Activated CD8-positive, alpha-beta memory T cell treated with anti-CD3 and anti-CD28 coated beads for 24 hours (primary cell): Measurements from ENCODE around the gene CCIN.
A peak's percentile ranks its signal among the peaks of the same experiment; 100 is the strongest.
"Not testable (repeated sequence)": the region's sequence is repeated elsewhere in the genome, so short reads cannot be mapped to it uniquely, and the experiment has no call there.

Experiments used
- DNase-seq: peaks from one replicate; pipeline ENCODE4 v3.0.0-alpha.2; 2020

Gene CCIN

DNA sequence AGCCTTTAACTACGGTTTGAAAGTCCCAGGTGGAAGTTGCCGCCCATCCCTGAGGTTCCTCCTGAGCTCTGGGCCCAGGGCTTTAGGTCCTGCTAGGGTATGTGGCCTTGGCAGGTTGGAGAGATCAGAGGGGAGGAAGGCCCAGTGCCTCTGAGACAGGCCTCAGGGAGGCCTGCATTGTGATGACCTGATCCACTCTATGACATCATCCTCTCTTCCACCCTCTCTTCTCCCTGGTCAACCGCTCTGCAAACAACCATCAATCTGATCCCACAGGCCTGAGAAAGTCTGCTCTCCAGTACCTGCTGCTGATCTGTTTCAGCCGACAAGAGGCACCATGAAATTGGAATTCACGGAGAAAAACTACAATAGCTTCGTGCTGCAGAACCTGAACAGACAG is at the start of gene CCIN:
Gene CCIN (plus strand): TSS at position 223 of the 400 bp plus-strand sequence. CDS start 115 bp downstream, at position 338.
- no peak for DNase-seq

- no peak for DNase-seq
Measured at GRCh38 chr9:36119476-36119875, 49.7 kb upstream of the CCIN start.

DNA sequence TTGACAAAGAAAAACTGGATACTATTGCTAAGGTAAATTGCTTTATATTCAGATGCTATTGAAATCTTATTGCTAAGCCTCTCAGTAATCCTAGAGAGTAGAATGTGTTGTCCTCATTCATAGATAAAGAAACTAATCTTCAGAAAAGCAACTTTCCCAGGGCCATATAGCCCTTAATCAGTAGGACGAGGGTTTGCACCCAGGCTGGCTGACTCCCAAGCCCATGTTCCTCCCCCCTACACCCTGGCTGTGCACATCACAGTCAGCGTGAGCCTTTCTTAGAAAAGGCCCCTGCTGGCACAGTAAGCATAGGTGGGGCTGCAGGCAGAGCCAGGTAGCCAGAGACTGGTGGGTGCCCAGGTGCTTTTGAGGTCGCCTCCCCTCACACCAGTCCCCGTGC is 48.5 kb upstream of the CCIN start:
- DNase-seq, result no peak

GRCh38 chr9:36121971-36122370 is 47.2 kb upstream of the CCIN start:
- no peak for DNase-seq

DNA sequence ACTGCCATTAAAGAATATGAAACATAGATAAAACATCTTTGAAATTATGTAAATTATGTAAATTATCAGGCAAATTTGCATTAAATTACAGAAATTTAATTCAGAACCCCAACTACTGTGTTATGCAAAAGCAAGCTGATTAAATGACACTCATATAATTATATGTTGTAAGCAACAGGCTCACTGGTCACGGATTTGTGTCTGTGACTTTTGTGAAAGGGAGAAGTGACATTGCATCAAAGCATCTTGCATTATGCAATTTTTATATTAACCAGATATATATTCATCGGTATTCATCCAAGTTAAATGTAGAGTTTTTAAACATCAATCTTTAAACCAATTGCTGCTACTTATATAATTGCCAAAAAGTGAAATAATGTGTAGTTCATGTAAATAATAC is 45.7 kb upstream of the CCIN start:
- DNase-seq, result no peak

DNA sequence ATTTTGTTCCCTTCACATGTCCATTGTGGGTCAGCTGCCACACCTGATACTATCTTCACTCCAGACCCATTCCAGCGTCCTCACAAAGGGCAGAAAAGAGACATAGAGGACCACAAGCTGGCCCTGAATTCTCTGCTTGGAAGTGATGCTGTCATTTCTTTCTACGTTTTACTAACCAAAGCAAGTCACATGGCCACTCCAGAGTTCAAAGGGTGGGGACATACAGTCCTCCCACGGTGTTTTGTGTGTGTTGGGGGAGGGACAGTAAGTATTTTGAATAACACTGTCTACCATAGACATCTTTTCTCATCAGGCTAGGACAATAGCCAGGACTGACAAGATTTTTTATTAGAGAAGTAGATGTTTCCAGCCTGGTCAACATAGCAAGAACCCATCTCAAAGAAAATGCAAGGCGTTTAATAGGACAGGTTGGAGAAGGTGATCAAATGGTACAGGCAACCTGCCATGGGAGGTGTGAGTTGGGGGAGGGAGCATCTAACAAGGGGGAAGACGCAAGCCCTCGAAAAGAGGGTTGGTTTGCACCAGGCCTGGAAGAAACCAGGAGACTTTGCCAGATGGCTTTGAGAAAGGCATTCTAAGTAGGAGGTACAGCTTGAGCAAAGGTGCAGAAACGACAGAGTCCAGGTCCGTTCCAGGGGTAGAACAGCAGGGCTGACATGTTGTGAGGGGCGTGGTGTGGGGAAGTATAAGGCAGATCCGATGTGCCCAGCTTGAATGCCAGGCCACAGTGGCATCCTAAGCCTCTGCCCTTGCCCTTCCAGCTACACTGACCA is 43.9 kb upstream of the CCIN start:
- DNase-seq, result no peak

- no peak for DNase-seq
Measured at GRCh38 chr9:36126016-36126730, 43.0 kb upstream of the CCIN start.

DNA sequence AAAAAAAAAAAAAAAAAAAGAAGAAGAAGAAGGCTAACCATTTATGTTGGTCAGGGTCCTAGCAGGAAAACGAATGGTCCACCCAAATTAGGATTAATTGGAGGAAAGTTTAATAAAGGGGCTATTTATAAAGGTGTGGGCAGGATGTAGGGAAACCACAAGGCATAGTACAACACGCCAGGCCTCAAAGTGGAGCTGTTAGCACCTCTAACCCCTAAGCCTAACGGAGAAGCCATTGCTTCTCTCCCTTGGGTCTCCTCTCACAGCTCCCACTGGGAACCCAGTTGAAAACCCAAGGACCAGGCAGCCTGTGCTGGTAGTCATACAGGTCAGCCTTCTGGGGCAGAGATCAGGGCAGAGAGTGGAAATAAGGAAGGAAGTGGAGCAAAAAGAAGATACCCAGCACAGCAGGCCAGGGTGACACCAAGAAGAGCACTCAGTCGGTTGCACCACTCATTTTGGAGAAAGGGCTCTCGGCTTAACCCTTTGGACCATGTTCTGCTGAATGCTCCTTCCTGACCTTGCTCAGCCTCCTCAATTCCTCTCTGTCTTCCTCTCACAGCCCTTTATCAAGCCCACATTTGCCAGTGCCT is 41.4 kb upstream of the CCIN start:
- no peak for DNase-seq

DNA sequence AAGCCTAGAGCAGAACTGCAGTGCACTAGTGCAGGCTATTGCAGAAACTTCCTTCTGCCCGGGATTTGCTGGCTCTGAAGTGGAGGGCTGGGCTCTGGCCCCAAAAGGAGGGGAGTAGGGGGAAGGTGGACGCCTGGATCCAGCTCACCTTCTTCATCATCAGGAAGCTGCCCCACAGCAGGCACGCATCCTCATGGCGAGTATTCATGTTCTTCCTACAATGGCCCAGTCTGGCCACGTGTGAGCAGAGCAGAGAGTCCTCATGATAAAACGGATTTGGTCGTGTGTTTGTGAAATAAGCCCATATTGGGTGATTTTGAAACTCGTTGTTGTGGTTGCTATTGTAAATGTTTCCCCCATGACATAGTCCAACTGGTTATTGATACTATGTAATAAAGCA is 40.8 kb upstream of the CCIN start:
- no peak for DNase-seq

GRCh38 chr9:36129139-36129538 is 40.0 kb upstream of the CCIN start:
- no peak for DNase-seq

DNA sequence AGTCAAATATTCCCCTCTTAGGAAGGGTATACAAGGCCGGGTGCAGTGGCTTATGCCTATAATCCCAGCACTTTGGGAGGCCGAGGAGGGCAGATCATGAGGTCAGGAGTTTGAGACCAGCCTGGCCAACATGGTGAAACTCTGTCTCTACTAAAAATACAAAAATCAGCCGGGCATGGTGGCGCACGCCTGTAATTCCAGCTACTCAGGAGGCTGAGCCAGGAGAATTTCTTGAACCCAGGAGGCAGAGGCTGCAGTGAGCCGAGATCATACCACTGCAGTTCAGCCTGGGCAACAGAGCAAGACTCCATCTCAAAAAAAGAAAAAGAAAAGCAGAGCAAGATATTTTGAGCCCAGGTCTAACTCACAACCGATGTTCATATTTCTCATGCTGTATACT is 37.5 kb upstream of the CCIN start:
- DNase-seq, result not testable (repeated sequence)

- DNase-seq, result no peak
Measured at GRCh38 chr9:36132086-36132485, 37.1 kb upstream of the CCIN start.

- DNase-seq, result no peak
Measured at GRCh38 chr9:36134761-36135505, 34.3 kb upstream of the CCIN start.

DNA sequence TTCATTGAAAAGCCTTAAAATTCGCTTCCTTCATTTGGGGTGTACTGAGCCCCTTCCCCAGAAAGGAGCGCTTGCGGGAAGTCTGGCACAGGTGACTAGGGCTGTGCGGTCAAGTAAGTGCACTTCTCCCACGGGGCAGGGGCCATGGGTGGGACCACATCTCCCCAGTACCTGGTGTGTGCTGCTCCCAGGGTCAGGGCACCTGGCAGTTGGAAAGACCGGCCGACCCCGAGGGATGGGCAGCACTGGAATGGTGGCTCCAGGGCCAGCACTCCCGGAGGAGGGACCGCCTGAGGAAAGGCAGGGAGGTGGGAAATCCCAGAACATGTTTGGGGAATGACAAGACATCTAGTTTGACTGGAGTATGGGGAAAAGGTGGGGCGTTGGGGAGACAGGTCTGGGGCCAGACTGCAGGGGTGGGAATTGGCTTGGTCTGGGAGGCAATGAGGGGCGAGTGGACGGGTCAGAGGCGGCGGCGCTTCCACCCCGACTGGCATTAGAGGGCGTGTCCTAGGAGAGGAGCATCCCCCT is 33.4 kb upstream of the CCIN start:
- no peak for DNase-seq

GRCh38 chr9:36136272-36136893 is 32.8 kb upstream of the CCIN start, which contains the start of gene GLIPR2:
GLIPR2 (plus strand) TSS chr9:36136733; CDS start chr9:36136779, 46 bp downstream.
- DNase-seq, result peak; percentile 90

DNA sequence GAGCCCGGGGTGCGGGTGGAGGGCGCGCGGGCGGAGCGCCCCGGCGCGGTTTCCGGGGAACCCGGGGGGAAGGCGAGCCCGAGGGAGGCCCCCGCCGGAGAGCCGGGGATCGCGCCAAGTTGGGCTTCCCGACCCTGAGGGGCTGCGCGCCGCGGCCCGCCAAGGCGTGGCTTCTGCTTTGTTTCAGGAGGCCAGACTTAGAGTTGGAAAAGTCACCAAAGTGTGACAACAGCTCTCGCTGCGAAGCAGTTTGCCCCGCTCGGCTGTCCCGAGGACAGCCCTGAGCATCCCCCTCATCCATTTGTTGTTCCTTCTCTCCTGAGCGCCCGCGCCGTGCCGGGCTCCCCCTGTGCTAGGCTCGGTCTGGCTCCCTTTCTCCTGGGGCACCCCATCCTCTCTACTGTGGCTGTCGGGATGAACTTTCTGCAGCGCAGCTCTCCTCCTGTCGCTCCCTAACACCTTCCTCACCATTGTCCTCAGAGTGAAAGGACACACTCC is 32.2 kb upstream of the CCIN start:
- DNase-seq, result no peak

- DNase-seq, result no peak
Measured at GRCh38 chr9:36137392-36138004, 31.7 kb upstream of the CCIN start.

GRCh38 chr9:36138496-36138895 is 30.7 kb upstream of the CCIN start:
- DNase-seq, result no peak

DNA sequence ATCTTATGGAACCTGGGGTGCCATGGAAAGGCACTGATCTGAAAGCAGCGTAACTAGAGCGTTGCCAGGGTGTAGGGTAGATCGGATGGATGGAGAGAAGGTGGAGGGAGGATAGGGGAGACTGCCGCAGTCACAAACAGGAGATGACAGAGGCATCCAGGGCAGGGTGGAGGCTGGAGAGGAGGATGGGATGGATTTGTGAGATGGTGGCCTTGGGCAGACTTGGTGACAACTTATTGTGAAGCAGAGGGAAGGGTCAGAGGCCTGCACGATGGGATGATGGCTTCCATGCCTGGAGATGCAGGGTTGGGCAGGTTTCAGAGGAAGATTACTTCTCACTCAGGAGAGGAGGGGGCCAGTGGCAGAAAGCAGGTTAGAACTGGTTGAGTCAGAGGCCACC is 30.3 kb upstream of the CCIN start:
- no peak for DNase-seq

GRCh38 chr9:36140086-36141084 is 28.8 kb upstream of the CCIN start:
- no peak for DNase-seq
